ENCODE results near the gene SEPTIN12. TPM values are rescaled to one million over a fixed set of nuclear protein-coding genes. Genes with fewer than 3 reads are reported as not detected.
A peak's percentile ranks its signal among the peaks of the same experiment; 100 is the strongest.

SEPTIN12 gene
- total and polyA plus RNA-seq, 2 donors: 0.14 TPM; not detected in 1

- Histone ChIP-seq H3K27ac (ENCODE audit: low read depth in 1 of 2, low read length in 1 of 2) (peak within 1 kb of the TSS; percentile 55 to 91), H3K27me3 (ENCODE audit: control insufficient read depth in 2 of 2, insufficient read depth in 1 of 2, low read length in 1 of 2) (no peaks in the 10 kb centered on the region), H3K36me3 (ENCODE audit: control insufficient read depth in 2 of 2, insufficient read depth in 2 of 2, low read length in 1 of 2) (peaks cover 25 to 28% of the 10 kb centered on the region in 2 donors), H3K9me3 (ENCODE audit: control insufficient read depth in 2 of 2, insufficient read depth in 1 of 2, low read length in 1 of 2) (no peaks in the 10 kb centered on the region), H3K4me1 (ENCODE audit: control insufficient read depth in 2 of 2, insufficient read depth in 2 of 2, low read length in 2 of 2) (peaks cover 17 to 33% of the 10 kb centered on the region in 2 donors), H3K4me3 (ENCODE audit: low read length in 2 of 2) (peak within 1 kb of the TSS; percentile 87 to 98)
- WGBS: 3% methylated on average over 72 of the region's 72 CpGs
- DNase-seq (ENCODE audit: low read depth in 6 of 9, low spot score in 9 of 9): peak; percentile 87 to 97 (median 94)
Measured at GRCh38 chr16:4766875-4767628, 21.1 kb downstream of the SEPTIN12 start, which contains the start of gene ZNF500. Gene ZNF500, minus strand, starts transcription at chr16:4767162. Its CDS starts 1,184 bp downstream, at chr16:4765978.

- H3K36me3 ChIP-seq (ENCODE audit: control insufficient read depth in 2 of 2, insufficient read depth in 2 of 2, low read length in 1 of 2): peaks cover 36% of the 10 kb centered on the region in 2 donors
- DNase-seq (ENCODE audit: low read depth in 6 of 9, low spot score in 9 of 9): no peak
- H3K27ac ChIP-seq (ENCODE audit: low read depth in 1 of 2, low read length in 1 of 2): no peak overlapping the region
- H3K27me3 ChIP-seq (ENCODE audit: control insufficient read depth in 2 of 2, insufficient read depth in 1 of 2, low read length in 1 of 2): no peaks in the 10 kb centered on the region
- peaks cover 17 to 33% of the 10 kb centered on the region in 2 donors for H3K4me1 ChIP-seq (ENCODE audit: control insufficient read depth in 2 of 2, insufficient read depth in 2 of 2, low read length in 2 of 2)
- H3K4me3 ChIP-seq (ENCODE audit: low read length in 2 of 2): peak overlapping the region; percentile 87 to 98
- H3K9me3 ChIP-seq (ENCODE audit: control insufficient read depth in 2 of 2, insufficient read depth in 1 of 2, low read length in 1 of 2): no peaks in the 10 kb centered on the region
- 85% methylated on average over 26 of the region's 26 CpGs for WGBS
Measured at GRCh38 chr16:4765511-4766474, 22.4 kb downstream of the SEPTIN12 start.

GRCh38 chr16:4763791-4764190 lies 24.4 kb downstream of the SEPTIN12 start:
- DNase-seq (ENCODE audit: low read depth in 6 of 9, low spot score in 9 of 9): no peak
- WGBS: 98% methylated on average over 7 of the region's 7 CpGs
- Histone ChIP-seq H3K4me1 (ENCODE audit: control insufficient read depth in 2 of 2, insufficient read depth in 2 of 2, low read length in 2 of 2) (peaks cover 17 to 29% of the 10 kb centered on the region in 2 donors), H3K27me3 (ENCODE audit: control insufficient read depth in 2 of 2, insufficient read depth in 1 of 2, low read length in 1 of 2) (no peaks in the 10 kb centered on the region), H3K36me3 (ENCODE audit: control insufficient read depth in 2 of 2, insufficient read depth in 2 of 2, low read length in 1 of 2) (peaks cover 55% of the 10 kb centered on the region in 2 donors), H3K27ac (ENCODE audit: low read depth in 1 of 2, low read length in 1 of 2) (no peak overlapping the region), H3K4me3 (ENCODE audit: low read length in 2 of 2) (no peak overlapping the region), H3K9me3 (ENCODE audit: control insufficient read depth in 2 of 2, insufficient read depth in 1 of 2, low read length in 1 of 2) (no peaks in the 10 kb centered on the region)

GRCh38 chr16:4762205-4762604 lies 25.9 kb downstream of the SEPTIN12 start:
- Histone ChIP-seq H3K27me3 (ENCODE audit: control insufficient read depth in 2 of 2, insufficient read depth in 1 of 2, low read length in 1 of 2) (no peaks in the 10 kb centered on the region), H3K4me3 (ENCODE audit: low read length in 2 of 2) (no peak overlapping the region), H3K36me3 (ENCODE audit: control insufficient read depth in 2 of 2, insufficient read depth in 2 of 2, low read length in 1 of 2) (peaks cover 63 to 64% of the 10 kb centered on the region in 2 donors), H3K4me1 (ENCODE audit: control insufficient read depth in 2 of 2, insufficient read depth in 2 of 2, low read length in 2 of 2) (peaks cover 9 to 15% of the 10 kb centered on the region in 2 donors), H3K27ac (ENCODE audit: low read depth in 1 of 2, low read length in 1 of 2) (no peak overlapping the region), H3K9me3 (ENCODE audit: control insufficient read depth in 2 of 2, insufficient read depth in 1 of 2, low read length in 1 of 2) (no peaks in the 10 kb centered on the region)
- no peak for DNase-seq (ENCODE audit: low read depth in 6 of 9, low spot score in 9 of 9)
- 96% methylated on average over 9 of the region's 9 CpGs for WGBS

GRCh38 chr16:4760221-4760910 lies 27.8 kb downstream of the SEPTIN12 start:
- H3K4me3 ChIP-seq (ENCODE audit: low read length in 2 of 2): no peak overlapping the region
- peaks cover 1 to 3% of the 10 kb centered on the region in 2 donors for H3K4me1 ChIP-seq (ENCODE audit: control insufficient read depth in 2 of 2, insufficient read depth in 2 of 2, low read length in 2 of 2)
- DNase-seq (ENCODE audit: low read depth in 6 of 9, low spot score in 9 of 9): no peak
- no peak overlapping the region for H3K27ac ChIP-seq (ENCODE audit: low read depth in 1 of 2, low read length in 1 of 2)
- peaks cover 1 to 2% of the 10 kb centered on the region in 2 donors for H3K9me3 ChIP-seq (ENCODE audit: control insufficient read depth in 2 of 2, insufficient read depth in 1 of 2, low read length in 1 of 2)
- H3K36me3 ChIP-seq (ENCODE audit: control insufficient read depth in 2 of 2, insufficient read depth in 2 of 2, low read length in 1 of 2): peaks cover 72 to 73% of the 10 kb centered on the region in 2 donors
- H3K27me3 ChIP-seq (ENCODE audit: control insufficient read depth in 2 of 2, insufficient read depth in 1 of 2, low read length in 1 of 2): no peaks in the 10 kb centered on the region
- 98% methylated on average over 23 of the region's 23 CpGs for WGBS

- H3K9me3 ChIP-seq (ENCODE audit: control insufficient read depth in 2 of 2, insufficient read depth in 1 of 2, low read length in 1 of 2): peaks cover 4 to 8% of the 10 kb centered on the region in 2 donors
- H3K4me3 ChIP-seq (ENCODE audit: low read length in 2 of 2): no peak overlapping the region
- no peak overlapping the region for H3K27ac ChIP-seq (ENCODE audit: low read depth in 1 of 2, low read length in 1 of 2)
- H3K4me1 ChIP-seq (ENCODE audit: control insufficient read depth in 2 of 2, insufficient read depth in 2 of 2, low read length in 2 of 2): no peaks in the 10 kb centered on the region
- 98% methylated on average over 6 of the region's 6 CpGs for WGBS
- no peak for DNase-seq (ENCODE audit: low read depth in 6 of 9, low spot score in 9 of 9)
- H3K27me3 ChIP-seq (ENCODE audit: control insufficient read depth in 2 of 2, insufficient read depth in 1 of 2, low read length in 1 of 2): no peaks in the 10 kb centered on the region
- peaks cover 74 to 82% of the 10 kb centered on the region in 2 donors for H3K36me3 ChIP-seq (ENCODE audit: control insufficient read depth in 2 of 2, insufficient read depth in 2 of 2, low read length in 1 of 2)
Measured at GRCh38 chr16:4755687-4756086, 32.5 kb downstream of the SEPTIN12 start.

- Histone ChIP-seq H3K36me3 (ENCODE audit: control insufficient read depth in 2 of 2, insufficient read depth in 2 of 2, low read length in 1 of 2) (peaks cover 71 to 74% of the 10 kb centered on the region in 2 donors), H3K4me1 (ENCODE audit: control insufficient read depth in 2 of 2, insufficient read depth in 2 of 2, low read length in 2 of 2) (no peaks in the 10 kb centered on the region), H3K27me3 (ENCODE audit: control insufficient read depth in 2 of 2, insufficient read depth in 1 of 2, low read length in 1 of 2) (no peaks in the 10 kb centered on the region), H3K9me3 (ENCODE audit: control insufficient read depth in 2 of 2, insufficient read depth in 1 of 2, low read length in 1 of 2) (peaks cover 4 to 8% of the 10 kb centered on the region in 2 donors), H3K4me3 (ENCODE audit: low read length in 2 of 2) (no peak overlapping the region), H3K27ac (ENCODE audit: low read depth in 1 of 2, low read length in 1 of 2) (no peak overlapping the region)
- WGBS: 98% methylated on average over 4 of the region's 4 CpGs
- no peak for DNase-seq (ENCODE audit: low read depth in 6 of 9, low spot score in 9 of 9)
Measured at GRCh38 chr16:4754865-4755264, 33.3 kb downstream of the SEPTIN12 start.

- WGBS: 98% methylated on average over 11 of the region's 11 CpGs
- peaks cover 4 to 10% of the 10 kb centered on the region in 2 donors for H3K4me1 ChIP-seq (ENCODE audit: control insufficient read depth in 2 of 2, insufficient read depth in 2 of 2, low read length in 2 of 2)
- H3K27me3 ChIP-seq (ENCODE audit: control insufficient read depth in 2 of 2, insufficient read depth in 1 of 2, low read length in 1 of 2): no peaks in the 10 kb centered on the region
- peaks cover 4 to 8% of the 10 kb centered on the region in 2 donors for H3K9me3 ChIP-seq (ENCODE audit: control insufficient read depth in 2 of 2, insufficient read depth in 1 of 2, low read length in 1 of 2)
- peaks cover 58 to 62% of the 10 kb centered on the region in 2 donors for H3K36me3 ChIP-seq (ENCODE audit: control insufficient read depth in 2 of 2, insufficient read depth in 2 of 2, low read length in 1 of 2)
- H3K27ac ChIP-seq (ENCODE audit: low read depth in 1 of 2, low read length in 1 of 2): no peak overlapping the region
- no peak for DNase-seq (ENCODE audit: low read depth in 6 of 9, low spot score in 9 of 9)
- no peak overlapping the region for H3K4me3 ChIP-seq (ENCODE audit: low read length in 2 of 2)
Measured at GRCh38 chr16:4753227-4753626, 34.9 kb downstream of the SEPTIN12 start.
